GM04504 (cell line): Measurements from ENCODE around the gene CD300A.

ENCODE experiments used
- DNase-seq: peaks from one replicate; pipeline ENCODE4 v3.0.0-alpha.2; 2012; ENCODE audit warnings: low read depth

CD300A gene

DNA sequence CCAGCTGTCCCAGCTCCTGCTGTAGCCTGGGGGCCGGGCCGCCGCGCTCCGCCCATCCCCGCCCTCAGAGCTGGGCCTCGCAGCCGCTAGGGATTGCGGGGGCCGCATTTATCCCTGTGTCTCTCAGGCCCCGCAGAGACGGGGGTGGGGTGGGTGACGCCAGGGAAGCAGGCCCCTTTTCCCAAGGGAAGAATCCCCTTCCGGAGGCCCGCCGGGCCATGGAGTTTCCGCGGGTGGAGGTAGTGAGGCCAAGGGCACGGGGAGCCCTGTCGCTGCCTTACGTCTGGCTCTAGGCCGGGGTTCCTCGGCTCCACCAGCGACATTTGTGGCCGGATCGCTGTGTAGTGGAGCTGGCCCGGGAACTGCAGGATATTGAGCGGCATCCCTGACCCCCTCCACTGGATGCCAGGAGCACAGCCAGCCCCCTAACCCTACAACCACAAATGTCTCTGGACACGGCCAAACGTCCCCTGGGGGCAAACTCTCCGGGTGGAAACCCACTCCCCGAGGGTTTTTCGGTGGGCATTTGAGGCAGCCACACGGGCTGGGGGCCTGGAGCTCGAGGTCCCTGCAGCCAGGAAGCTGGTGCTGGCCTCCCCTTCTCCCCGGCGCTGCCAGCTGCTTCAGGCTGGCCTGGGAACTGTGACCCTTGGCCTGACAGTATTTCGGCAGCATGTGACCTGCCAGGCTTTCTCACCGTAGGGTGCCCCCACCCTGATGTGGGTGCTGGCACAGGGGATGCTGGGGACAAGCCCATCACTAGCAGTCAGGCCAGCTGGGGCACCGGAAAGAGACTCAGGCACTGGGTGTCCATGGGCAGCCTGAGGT lies 12.0 kb upstream of the CD300A start:
- DNase-seq, result peak; percentile 22

DNA sequence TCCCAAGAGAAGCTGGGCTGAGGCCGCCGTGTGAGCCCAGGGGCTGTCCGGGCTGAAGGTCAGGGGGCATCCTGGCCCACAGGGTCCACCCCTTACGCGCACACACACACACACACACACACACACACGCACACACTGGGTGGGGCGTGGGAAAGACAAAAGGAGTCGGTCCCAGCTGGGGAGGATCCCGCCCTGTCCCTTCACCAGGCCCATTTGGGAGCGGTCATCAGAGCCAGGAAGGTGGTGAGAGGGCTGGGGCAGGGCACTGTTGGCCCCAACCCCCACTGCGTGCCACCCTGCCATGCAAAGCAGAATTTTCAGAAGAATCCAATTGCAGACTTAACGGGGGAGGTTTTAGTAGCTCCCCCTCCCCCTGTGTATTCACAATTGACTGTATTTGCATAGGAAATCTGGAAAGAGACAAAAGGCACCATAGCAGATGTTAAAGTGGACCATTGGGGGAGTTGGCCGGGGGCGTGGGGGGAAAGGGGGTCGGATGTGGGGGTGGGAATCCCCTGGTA lies 11.3 kb upstream of the CD300A start:
- DNase-seq, result no peak

GRCh38 chr17:74455821-74456220 lies 10.6 kb upstream of the CD300A start:
- no peak for DNase-seq

DNA sequence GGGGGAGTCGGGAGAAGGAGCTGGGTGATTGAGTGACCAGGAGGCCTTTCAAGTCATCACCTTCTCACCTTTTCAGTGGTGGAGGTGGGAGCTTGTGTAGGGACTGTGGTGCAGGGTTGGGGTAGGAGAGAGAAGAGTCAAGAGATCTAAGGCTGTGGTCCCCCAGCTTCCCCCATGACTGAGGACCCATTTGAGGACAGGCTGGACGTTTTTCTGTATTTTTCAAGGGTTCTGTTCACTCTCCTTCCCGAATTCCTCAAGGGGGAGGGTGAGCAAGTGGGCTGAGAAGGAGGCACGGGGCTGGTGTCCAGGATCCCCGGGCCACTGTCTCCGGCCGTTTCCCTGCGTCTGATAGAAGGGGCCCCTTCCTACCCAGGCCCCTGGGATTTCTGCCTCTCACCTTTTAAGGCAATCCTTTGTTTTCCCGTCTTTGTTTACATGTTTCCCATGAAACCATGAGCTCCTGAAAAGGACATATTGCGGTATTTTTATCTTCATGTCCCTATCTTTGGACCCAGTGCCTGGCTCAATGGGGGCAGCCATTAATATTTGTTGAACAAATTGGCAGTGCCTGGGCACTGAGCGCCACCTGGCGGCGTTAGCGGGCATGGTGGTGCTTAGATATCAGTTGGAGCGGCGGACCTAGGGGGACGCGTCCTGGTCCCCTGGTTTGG lies 9.2 kb upstream of the CD300A start:
- peak; percentile 19 for DNase-seq

DNA sequence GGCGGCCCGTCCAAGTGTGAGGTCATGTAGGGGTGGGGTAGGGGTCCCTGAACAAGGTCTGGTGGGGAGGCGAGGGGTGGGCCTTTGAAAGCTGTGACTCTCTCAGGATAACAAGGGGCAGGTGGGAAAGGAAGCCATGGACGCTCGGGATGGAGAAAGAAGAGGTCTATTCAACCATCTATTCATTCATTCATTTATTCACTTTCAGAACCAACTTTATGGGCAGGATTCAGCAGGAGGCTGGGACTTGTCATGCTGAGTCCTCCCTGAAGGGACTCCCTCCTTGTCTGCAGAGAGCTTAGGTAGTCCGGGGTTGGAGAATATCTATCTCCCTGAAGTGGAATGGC lies 8.6 kb upstream of the CD300A start:
- no peak for DNase-seq

DNA sequence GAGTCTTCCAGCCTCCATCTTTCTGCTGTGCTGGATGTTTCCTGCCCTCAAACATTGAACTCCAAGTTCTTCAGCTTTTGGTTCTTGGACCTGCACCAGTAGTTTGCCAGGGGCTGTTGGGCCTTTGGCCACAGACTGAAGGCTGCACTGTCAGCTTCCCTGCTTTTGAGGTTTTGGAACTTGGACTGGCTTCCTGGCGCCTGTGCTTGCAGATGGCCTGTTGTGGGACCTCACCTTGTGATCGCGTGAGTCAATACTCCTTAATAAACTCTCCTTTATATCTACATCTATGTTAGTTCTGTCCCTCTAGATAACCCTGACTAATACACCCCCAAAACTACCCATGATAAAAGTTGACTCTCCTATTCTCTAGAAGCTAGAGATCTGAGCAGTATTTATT lies 7.6 kb upstream of the CD300A start:
- no peak for DNase-seq

DNA sequence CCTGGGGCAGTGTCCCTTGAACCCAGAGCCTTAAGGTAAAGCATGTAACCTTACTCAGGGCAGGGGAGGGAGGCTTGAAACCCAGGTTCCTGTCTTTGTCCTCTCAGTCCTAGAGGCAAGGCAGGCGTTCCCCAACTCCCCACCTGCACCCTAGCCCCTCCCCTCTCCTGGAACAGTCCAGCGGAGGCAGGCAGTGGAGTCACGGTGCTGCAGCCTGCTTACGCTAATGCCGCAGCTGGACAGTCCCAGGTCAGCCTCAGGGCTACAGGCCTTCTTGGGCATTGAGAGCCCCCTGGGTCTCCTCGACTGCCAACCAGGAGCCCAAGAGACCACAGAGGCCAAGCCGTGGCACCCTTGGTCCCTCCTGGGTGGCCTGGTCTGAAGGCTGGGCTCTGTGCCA lies 6.8 kb upstream of the CD300A start:
- no peak for DNase-seq

DNA sequence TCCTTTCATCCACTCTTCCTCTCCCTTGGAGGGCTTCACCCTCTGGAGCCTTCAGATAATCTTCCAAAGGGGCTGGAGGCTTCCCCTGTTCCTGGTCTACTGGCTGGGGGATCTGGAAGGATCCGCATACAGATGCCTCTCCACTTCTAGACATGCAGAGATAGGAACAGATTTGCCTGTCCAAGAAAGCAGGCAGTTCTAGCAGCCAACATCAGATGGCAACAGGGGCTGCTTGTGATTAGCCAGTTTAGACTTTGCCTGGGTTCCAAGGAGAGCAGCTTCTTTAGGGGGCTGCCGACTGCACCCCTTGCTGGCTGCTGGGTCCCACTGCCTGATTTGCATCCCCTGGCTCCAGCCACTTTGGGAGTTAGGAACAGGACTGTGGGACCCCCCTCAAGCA lies 6.2 kb upstream of the CD300A start:
- DNase-seq, result no peak

DNA sequence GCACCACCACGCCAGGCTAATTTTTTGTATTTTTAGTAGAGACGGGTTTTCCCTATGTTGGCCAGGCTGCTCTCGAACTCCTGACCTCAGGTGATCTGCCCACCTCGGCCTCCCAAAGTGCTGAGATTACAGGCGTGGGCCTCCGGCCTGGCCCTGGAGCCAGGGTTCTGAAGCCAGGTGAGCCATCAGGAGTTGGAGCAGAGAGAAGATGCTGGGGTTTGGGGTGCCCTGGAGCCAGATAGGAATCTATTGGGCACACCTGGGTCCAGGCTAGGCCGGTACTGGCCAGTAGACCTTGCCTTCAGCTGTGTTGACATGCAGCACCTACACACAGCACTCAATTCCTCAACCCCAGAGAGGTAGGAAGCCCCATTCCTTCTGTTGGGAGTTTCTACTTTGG lies 5.4 kb upstream of the CD300A start:
- DNase-seq, result no peak

DNA sequence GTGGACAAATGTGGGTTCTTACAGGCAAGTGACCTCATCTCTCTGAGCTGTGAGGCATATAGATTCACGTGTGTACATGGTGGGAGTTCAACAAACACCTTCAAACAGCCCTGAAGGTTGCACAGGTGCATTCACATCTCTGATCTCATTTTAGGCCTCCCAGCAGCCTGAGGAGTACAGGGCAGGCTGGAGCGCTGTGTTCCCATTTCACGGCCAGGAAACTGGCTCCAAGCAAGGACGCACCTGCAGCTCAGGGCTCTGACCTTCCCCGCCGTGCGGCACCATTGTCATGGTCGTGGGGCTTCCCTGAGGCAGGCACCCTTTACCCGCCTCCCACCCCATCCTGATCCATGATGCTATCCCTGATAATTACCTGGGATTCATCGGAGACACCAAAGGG lies 4.8 kb upstream of the CD300A start:
- DNase-seq, result no peak

GRCh38 chr17:74464730-74465377 lies 1.6 kb upstream of the CD300A start:
- no peak for DNase-seq

- no peak for DNase-seq
These were observed 890 bp upstream of the CD300A start for GRCh38 chr17:74465378-74466110.

- no peak for DNase-seq
These were observed 372 bp downstream of the CD300A start for GRCh38 chr17:74466828-74467184.

DNA sequence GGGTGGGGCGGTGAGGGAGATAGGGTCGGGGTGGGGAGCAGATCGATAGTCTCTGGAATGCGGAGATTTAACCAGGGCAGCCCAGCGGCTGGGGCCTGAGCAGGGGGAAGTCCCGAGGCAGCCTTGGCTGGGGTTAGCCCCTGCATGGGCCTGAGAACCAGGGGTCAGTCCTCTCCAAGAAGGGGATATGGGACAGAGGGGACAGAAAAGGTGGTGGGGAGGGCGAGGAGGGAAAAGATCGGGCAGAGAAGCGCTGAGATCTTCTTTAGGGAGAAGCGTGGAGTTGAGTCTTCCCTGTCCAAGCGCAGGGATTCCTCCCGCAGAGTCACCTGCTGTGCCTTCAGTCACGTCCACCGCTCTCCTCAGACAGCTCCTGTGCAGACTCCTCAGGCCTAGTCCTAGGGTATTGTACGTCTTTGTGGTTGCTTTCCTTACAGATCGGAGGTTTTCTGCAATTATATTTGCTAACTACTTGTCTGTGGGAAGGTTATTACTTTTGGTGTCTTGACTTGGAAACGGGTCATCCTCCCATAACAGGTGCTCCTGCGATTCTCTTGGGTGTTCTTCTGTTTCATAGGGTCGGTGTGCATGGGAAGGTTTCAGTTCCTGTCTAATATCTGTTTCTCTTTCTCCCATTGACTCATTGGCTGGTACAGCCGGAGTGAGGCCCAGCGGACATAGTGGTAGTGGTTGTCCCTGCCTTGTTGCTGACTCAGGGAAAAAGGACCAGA lies 952 bp downstream of the CD300A start:
- DNase-seq, result no peak

GRCh38 chr17:74471341-74471740 lies 4.9 kb downstream of the CD300A start:
- no peak for DNase-seq

DNA sequence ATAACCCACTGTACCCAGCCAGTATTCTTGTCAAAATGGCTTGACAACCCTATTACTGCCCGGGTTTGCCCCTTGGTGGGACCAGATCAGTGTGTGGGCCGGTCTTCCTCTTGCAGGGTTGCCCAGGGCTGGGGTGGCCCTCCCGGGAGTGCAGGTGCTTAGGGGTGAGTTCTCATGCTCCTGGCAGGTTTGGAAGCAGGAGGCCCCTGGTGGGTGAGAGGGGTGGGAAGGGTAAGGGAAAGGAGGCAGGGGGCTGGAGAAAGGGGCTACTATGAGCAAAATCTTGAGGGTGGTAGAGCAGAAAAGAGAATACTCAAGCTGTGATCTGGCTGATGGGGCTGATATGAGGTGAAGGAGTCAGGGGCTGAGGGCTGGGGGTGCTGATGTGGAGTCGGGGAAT lies 6.5 kb downstream of the CD300A start:
- DNase-seq, result no peak

GRCh38 chr17:74473294-74473693 lies 6.9 kb downstream of the CD300A start:
- no peak for DNase-seq

DNA sequence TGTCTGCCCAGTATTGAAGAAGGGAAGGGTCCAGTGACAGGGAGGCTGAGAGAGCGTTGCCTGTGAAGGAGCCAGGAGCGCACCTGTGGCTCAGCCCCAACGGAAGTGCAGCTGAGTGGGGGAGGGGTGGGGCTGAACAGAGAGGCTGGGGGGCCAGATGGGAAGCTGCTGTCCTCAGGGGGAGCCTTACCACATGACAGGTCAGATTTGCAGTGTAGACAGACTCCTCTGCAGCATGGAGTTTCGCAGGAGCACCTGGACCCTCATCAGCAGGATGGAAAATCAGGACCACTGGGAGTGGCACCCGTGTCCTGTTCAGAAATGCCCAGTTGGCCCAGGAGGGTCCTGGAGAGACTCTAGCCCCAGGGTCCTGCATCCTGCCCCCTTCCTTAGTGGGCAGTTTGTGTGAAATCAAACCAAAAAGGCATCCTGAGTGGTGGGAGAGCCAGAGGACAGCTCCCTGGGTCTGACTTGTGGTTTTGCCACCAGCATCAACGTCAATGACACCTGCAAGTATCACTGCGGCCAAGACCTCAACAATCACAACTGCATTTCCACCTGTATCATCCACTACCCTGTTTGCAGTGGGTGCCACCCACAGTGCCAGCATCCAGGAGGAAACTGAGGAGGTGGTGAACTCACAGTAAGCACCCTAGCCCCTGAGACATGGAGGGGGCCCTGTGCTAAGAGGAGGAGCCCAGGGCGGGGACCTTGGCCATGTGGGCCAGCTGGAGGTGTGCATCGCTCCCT lies 7.8 kb downstream of the CD300A start:
- DNase-seq, result no peak

GRCh38 chr17:74475189-74475588 lies 8.8 kb downstream of the CD300A start:
- DNase-seq, result no peak

DNA sequence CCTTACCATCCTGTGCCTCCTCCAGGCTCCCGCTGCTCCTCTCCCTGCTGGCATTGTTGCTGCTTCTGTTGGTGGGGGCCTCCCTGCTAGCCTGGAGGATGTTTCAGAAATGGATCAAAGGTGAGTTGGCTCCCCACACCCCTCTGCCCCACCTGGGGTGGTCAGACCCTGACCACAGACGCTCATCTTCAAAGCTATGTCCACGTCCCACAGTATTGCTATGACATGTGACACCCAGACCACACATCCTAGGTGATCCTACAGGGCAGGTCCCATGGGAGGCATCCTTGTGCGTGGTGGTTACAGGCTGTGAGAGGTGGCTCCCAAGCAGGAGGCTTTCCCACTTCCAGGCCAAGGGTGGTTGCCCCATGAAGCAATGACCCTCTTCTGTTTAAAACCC lies 11.0 kb downstream of the CD300A start:
- DNase-seq, result no peak
